Stomach (tissue), 19 donors: Measurements from ENCODE around the gene CMTR1. TPM values are rescaled to one million over a fixed set of nuclear protein-coding genes. Genes with fewer than 3 reads are reported as not detected.

Experiments used
- DNase-seq, 2 donors: peaks; one replicate each; pipeline versions ENCODE4 v3.0.0 to v3.0.0-alpha.2; 2013 to 2019
- H3K27ac ChIP-seq, 5 donors: fragments of 200-600 bp in 4 of 5; sonication (generic) in 4 of 5; one replicate each; pipeline ENCODE4 v1.5.1; 2013 to 2019; ENCODE audit warnings: mild to moderate bottlenecking in 1 of 5, moderate library complexity in 1 of 5
- H3K27me3 ChIP-seq, 3 donors: fragments of 200-600 bp; sonication (generic); one replicate each; pipeline ENCODE4 v1.5.1; 2017 to 2019; ENCODE audit warnings: mixed run types in 1 of 3
- H3K36me3 ChIP-seq, 4 donors: fragments of 200-600 bp; sonication (generic); 1 replicate in 3 of 4; 2 replicates in 1 of 4; pipeline ENCODE4 v1.5.1; 2016 to 2019
- H3K4me1 ChIP-seq, 4 donors: fragments of 200-600 bp; sonication (generic); one replicate each; pipeline ENCODE4 v1.5.1; 2016 to 2019
- H3K4me3 ChIP-seq, 4 donors: fragments of 200-600 bp; sonication (generic) in 3 of 4; one replicate each; pipeline ENCODE4 v1.5.1; 2016 to 2019; ENCODE audit warnings: mild to moderate bottlenecking in 1 of 4
- H3K9me3 ChIP-seq, 4 donors: fragments of 200-600 bp; sonication (generic); one replicate each; pipeline ENCODE4 v1.5.1; 2016 to 2019
- EP300 ChIP-seq: sonication (generic); formaldehyde crosslinking; IDR thresholded peaks from one replicate; pipeline ENCODE4 v1.6.1; 2017; ENCODE audit warnings: antibody characterized with exemption
- POLR2A ChIP-seq, 4 donors: fragments of 450-650 bp; IDR thresholded peaks; one replicate each; pipeline ENCODE4 v1.6.1; 2016; ENCODE audit warnings: antibody characterized with exemption in 4 of 4, control low read depth in 2 of 4, mild to moderate bottlenecking in 1 of 4, moderate library complexity in 1 of 4
- POLR2AphosphoS5 ChIP-seq, 3 donors: sonication (generic); formaldehyde crosslinking; IDR thresholded peaks; one replicate each; pipeline ENCODE4 v1.6.1; 2016; ENCODE audit warnings: antibody characterized with exemption in 3 of 3
- WGBS, 5 donors: extraction: QIAGEN DNeasy Blood & Tissue Kit in 3 of 5; methylation state at CpG; one replicate each; pipeline versions ENCODE4 v1.1.5 to v1.1.7; 2013 to 2018; 5-methylcytosine and 5-hydroxymethylcytosine counted together
- intact Hi-C: fragments of 100-400 bp; cut with DNase I; formaldehyde crosslinking; loops from one replicate; pipeline ENCODE4 v1.15.1; 2023; ENCODE audit warnings: low total_unique reads
- long read RNA-seq, 10 donors: transcript quantifications; one replicate each; lab custom pipeline, GENCODE V29; 2026
- polyA plus RNA-seq, 3 donors: library from polyadenylated mRNA; stranded (reverse); fragments of 200-250 nt; gene quantifications; one replicate each; pipeline ENCODE4 v1.2.3, GENCODE V29; 2013
- total RNA-seq, 5 donors: library from RNA; depleted of rRNA; stranded (reverse); fragments of >200 nt; gene quantifications; one replicate each; pipeline versions ENCODE4 v1.1.0 to v1.2.3, GENCODE V29; 2014 to 2016
- TF ChIP-seq, protein P1 (sequence below), 7 experiments: fragments of 450-650 bp in 4 of 7; fragments of 200-600 bp in 3 of 7; sonication (generic) in 3 of 7; IDR thresholded peaks; one replicate each; pipeline ENCODE4 v1.5.1; 2016 to 2019; ENCODE audit warnings: antibody characterized with exemption in 7 of 7, control low read depth in 2 of 7, mild to moderate bottlenecking in 1 of 7
- donor health status: healthy with polysubstance abuse.
- donor health status: Bipolar disorder and iron deficiency.
- donor health status: healthy.

CMTR1 gene
- 100 to 1,000 TPM in 1 of 5 donors, 10 to 100 TPM in 4; 23.6 to 145 (median 26.4) TPM for total RNA-seq
- 10 to 100 TPM in 1 of 3 donors, 1 to 10 TPM in 2; 6.3 to 14.1 (median 6.6) TPM for polyA plus RNA-seq
- long read RNA-seq, donor 1: 0 reads
- long read RNA-seq, donor 2, full-length matches to known transcripts: 1 of 1 reads
- long read RNA-seq, donor 2, partial matches to known transcripts: 0 of 1 reads
- long read RNA-seq, donor 2, other reads (novel, unspliced or antisense): 0 of 1 reads
- long read RNA-seq, donor 3: 0 reads
- long read RNA-seq, donor 4: 0 reads
- long read RNA-seq, donor 5, full-length matches to known transcripts: 1 of 16 reads
- long read RNA-seq, donor 5, partial matches to known transcripts: 15 of 16 reads
- long read RNA-seq, donor 5, other reads (novel, unspliced or antisense): 0 of 16 reads
- long read RNA-seq, donor 6, full-length matches to known transcripts: 7 of 26 reads
- long read RNA-seq, donor 6, partial matches to known transcripts: 19 of 26 reads
- long read RNA-seq, donor 6, other reads (novel, unspliced or antisense): 0 of 26 reads
- long read RNA-seq, donor 7, full-length matches to known transcripts: 1 of 64 reads
- long read RNA-seq, donor 7, partial matches to known transcripts: 38 of 64 reads
- long read RNA-seq, donor 7, other reads (novel, unspliced or antisense): 25 of 64 reads
- long read RNA-seq, donor 8, full-length matches to known transcripts: 2 of 2 reads
- long read RNA-seq, donor 8, partial matches to known transcripts: 0 of 2 reads
- long read RNA-seq, donor 8, other reads (novel, unspliced or antisense): 0 of 2 reads
- long read RNA-seq, donor 9: 0 reads
- long read RNA-seq, donor 10: 0 reads

DNA sequence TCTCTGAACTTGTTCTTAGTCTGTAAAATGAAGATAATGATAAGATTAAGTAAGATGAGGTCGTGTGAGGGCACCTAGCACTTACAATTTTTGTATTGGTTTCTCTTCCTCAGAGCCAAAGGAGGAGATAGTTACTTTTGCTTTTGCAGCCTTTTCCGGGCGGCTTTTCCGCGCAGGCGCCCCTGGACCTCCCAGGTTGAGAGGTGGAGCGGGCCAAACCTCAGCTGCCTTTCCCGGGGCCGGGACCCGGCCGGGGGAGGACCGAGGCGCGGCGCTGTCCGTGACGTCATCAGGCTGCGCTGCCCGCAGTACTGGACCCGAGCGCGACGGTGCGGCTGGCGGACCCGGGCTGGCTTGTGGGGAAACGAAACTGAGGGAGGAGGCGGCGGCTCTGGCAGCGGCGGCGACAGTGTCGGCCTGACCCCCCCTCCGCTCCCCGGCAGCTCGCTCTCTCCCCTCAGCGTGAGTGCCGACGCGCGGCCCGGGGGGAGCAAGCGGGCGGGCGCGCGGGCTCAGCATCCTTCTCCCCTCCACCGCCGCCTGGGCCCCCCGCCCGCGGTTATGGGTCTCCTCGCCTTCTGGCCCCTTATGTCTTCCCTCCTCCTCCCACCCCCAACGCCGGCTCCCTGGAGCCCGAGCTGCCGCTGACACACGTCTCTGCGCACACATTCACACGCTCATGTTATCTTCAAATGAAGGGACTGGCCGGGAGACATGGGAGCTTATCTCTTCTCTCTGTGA is at the start of gene CMTR1:
Gene CMTR1, plus strand, starts transcription at position 306 of the 741 bp plus-strand sequence. CDS start 2,409 bp downstream, outside the sequence.
- H3K4me3 ChIP-seq: peak within 1 kb of the TSS; percentile 84 to 91 (median 86)
- no peaks in the 10 kb centered on the region for H3K27me3 ChIP-seq
- peak; percentile 90 to 97 (median 92) for TF ChIP-seq POLR2AphosphoS5 (IDR thresholded peaks at IDR 0.05)
- no peak for TF ChIP-seq EP300
- TF ChIP-seq, protein P1, sequence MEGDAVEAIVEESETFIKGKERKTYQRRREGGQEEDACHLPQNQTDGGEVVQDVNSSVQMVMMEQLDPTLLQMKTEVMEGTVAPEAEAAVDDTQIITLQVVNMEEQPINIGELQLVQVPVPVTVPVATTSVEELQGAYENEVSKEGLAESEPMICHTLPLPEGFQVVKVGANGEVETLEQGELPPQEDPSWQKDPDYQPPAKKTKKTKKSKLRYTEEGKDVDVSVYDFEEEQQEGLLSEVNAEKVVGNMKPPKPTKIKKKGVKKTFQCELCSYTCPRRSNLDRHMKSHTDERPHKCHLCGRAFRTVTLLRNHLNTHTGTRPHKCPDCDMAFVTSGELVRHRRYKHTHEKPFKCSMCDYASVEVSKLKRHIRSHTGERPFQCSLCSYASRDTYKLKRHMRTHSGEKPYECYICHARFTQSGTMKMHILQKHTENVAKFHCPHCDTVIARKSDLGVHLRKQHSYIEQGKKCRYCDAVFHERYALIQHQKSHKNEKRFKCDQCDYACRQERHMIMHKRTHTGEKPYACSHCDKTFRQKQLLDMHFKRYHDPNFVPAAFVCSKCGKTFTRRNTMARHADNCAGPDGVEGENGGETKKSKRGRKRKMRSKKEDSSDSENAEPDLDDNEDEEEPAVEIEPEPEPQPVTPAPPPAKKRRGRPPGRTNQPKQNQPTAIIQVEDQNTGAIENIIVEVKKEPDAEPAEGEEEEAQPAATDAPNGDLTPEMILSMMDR (IDR thresholded peaks at IDR 0.05): peak in 1 of 7 experiments; percentile 5
- peak in 1 of 4 donors; percentile 50 for TF ChIP-seq POLR2A (IDR thresholded peaks at IDR 0.05)
- H3K27ac ChIP-seq: peak within 1 kb of the TSS; percentile 92 to 95 (median 94)
- intact Hi-C loops: no loop called here
- H3K36me3 ChIP-seq: peaks cover 6 to 28% (median 28%) of the 10 kb centered on the region in 4 donors
- H3K4me1 ChIP-seq: peaks cover 1 to 41% (median 28%) of the 10 kb centered on the region in 4 donors
- 0 to 1% (median 0%) methylated on average over 41 to 61 of the region's 61 CpGs for WGBS, 5 donors
- no peaks in the 10 kb centered on the region for H3K9me3 ChIP-seq
- peak; percentile 96 to 97 for DNase-seq

DNA sequence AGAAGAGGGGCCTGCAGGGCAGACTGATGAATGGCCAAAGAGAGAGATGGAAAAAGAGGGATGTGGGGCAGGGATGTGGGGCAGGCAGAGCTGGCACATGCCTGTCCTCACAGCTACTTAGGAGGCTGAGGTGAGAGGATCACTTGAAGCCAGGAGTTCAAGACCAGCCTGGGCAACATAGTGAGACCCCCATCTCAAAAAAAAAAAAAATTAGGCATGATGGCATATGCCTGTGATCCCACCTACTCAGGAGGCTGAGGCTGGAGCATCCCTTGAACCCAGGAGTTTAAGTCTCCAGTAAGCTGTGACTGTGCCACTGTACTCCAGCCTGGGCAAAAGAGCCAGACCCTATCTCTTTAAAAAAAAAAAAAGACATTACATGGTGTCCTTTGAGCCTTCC is 44.4 kb upstream of the CMTR1 start:
- Histone ChIP-seq H3K36me3 (peaks cover 10 to 98% (median 80%) of the 10 kb centered on the region in 4 donors), H3K27ac (no peak overlapping the region), H3K4me1 (peaks cover 0 to 4% (median 0%) of the 10 kb centered on the region in 4 donors), H3K4me3 (no peak overlapping the region), H3K27me3 (no peaks in the 10 kb centered on the region), H3K9me3 (no peaks in the 10 kb centered on the region)
- TF ChIP-seq POLR2A (IDR thresholded peaks at IDR 0.05) (no peak), POLR2AphosphoS5 (IDR thresholded peaks at IDR 0.05) (no peak), EP300 (no peak)
- TF ChIP-seq, protein P1 (IDR thresholded peaks at IDR 0.05): no peak
- no peak for DNase-seq
- intact Hi-C loops: no loop called here

DNA sequence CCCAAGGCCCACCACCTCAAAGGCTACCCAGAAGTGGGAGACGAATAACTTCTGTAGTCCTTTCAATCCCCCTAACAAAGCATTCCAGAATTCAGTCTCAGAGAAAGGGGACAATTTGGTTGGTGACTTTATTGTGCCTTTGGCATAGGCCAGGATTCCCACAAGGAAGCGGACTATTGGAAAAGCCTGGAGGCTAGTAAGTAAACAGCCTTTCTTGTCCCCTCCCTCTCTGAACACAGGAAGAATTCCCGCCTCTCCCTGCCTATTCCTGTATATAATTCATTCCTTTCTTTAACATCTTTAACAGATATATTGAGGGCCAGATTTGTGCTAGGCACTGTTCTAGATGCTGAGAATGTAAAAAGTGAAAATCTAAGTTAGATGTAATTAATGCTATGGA is 43.2 kb upstream of the CMTR1 start:
- H3K27ac ChIP-seq: no peak overlapping the region
- no peak overlapping the region for H3K4me3 ChIP-seq
- H3K36me3 ChIP-seq: peaks cover 10 to 98% (median 75%) of the 10 kb centered on the region in 4 donors
- intact Hi-C loops: no loop called here
- TF ChIP-seq EP300: no peak
- TF ChIP-seq POLR2A (IDR thresholded peaks at IDR 0.05): no peak
- TF ChIP-seq POLR2AphosphoS5 (IDR thresholded peaks at IDR 0.05): no peak
- TF ChIP-seq, protein P1 (IDR thresholded peaks at IDR 0.05): no peak
- H3K27me3 ChIP-seq: no peaks in the 10 kb centered on the region
- WGBS, 5 donors: 90 to 97% (median 93%) methylated on average over 3 of the region's 3 CpGs
- peaks cover 0 to 4% (median 0%) of the 10 kb centered on the region in 4 donors for H3K4me1 ChIP-seq
- no peak for DNase-seq
- no peaks in the 10 kb centered on the region for H3K9me3 ChIP-seq

DNA sequence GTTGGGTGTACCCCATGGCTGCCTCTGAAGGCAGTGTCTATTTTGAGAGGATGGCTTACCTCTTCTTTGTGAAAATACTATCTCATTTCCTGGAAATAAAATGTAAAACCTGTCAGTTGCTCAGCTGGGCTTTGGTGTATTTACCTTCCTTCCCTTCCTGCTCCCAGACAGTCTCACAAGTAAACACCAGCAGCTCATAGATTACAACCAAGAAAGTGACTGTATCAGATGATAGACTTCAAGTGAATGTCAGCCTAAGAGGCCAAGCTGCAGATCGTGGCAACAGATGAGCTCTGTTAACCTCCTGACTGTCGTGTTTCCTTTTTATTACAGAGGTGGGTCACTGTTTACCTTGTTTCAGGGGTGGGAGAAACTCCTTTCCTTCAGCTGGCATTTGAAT is 41.9 kb upstream of the CMTR1 start:
- Histone ChIP-seq H3K36me3 (peaks cover 8 to 89% (median 70%) of the 10 kb centered on the region in 4 donors), H3K4me1 (peaks cover 0 to 4% (median 0%) of the 10 kb centered on the region in 4 donors), H3K27me3 (no peaks in the 10 kb centered on the region), H3K4me3 (no peak overlapping the region), H3K9me3 (no peaks in the 10 kb centered on the region), H3K27ac (no peak overlapping the region)
- intact Hi-C loops: no loop called here
- DNase-seq: no peak
- TF ChIP-seq EP300: no peak
- no peak for TF ChIP-seq POLR2AphosphoS5 (IDR thresholded peaks at IDR 0.05)
- TF ChIP-seq, protein P1 (IDR thresholded peaks at IDR 0.05): no peak
- no peak for TF ChIP-seq POLR2A (IDR thresholded peaks at IDR 0.05)
- 39 to 54% (median 47%) methylated on average over 2 of the region's 2 CpGs for WGBS, 5 donors
